A549 (cell line): ENCODE data around the gene TFF1.

Source experiments
- CEBPB ChIP-seq, 2 experiments: fragments of >200 bp in 1 of 2; sonication (Bioruptor Twin) in 1 of 2; formaldehyde crosslinking in 1 of 2; IDR thresholded peaks; 2 replicates each; pipeline ENCODE4 v1.6.1; 2012 to 2016
- CHD2 ChIP-seq: fragments of 150-350 bp; IDR thresholded peaks from 2 replicates; pipeline ENCODE4 v1.6.1; 2014; ENCODE audit warnings: low read length; ENCODE audit not compliant: partially characterized antibody
- KDM1A ChIP-seq: fragments of 200-600 bp; sonication (generic); IDR thresholded peaks from 2 replicates; pipeline ENCODE4 v1.6.1; 2016; ENCODE audit warnings: low read depth, mild to moderate bottlenecking
- MAX ChIP-seq: IDR thresholded peaks from 2 replicates; pipeline ENCODE4 v1.6.1; 2012
- POLR2A ChIP-seq: IDR thresholded peaks from 2 replicates; pipeline ENCODE4 v1.6.1; 2012; ENCODE audit warnings: mild to moderate bottlenecking, low read length
- ZNF302 ChIP-seq: fragments of 250-450 bp; sonication (Bioruptor Pico); IDR thresholded peaks from 2 replicates; pipeline ENCODE4 v1.9.0; 2021; ENCODE audit warnings: inconsistent platforms, mild to moderate bottlenecking, moderate library complexity
- TF ChIP-seq, protein P1 (sequence below): fragments of 150-350 bp; IDR thresholded peaks from 2 replicates; pipeline ENCODE4 v1.6.1; 2014; ENCODE audit warnings: low read depth, mild to moderate bottlenecking, low read length

DNA sequence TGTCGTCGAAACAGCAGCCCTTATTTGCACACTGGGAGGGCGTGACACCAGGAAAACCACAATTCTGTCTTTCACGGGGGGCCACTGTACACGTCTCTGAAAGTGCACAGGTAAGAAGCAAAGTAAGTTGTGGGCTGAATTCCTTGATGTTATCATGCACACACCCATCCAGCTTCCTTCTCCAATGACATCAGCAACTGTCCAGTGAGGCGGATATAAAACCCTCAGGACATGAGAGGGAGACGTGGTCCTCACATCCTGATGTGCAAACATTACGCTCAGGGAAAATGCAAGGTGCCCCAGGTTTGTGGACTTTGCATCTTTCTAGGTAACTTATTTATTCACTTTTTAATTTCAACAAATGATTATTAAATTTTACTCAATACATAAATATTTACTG, 3.0 kb downstream of the TFF1 start:
- TF ChIP-seq CEBPB (IDR thresholded peaks at IDR 0.05) = no peak
- TF ChIP-seq MAX = no peak
- no peak for TF ChIP-seq POLR2A
- no peak for TF ChIP-seq ZNF302 (CRISPR knock-in tag)
- TF ChIP-seq KDM1A = no peak
- TF ChIP-seq, protein P1, sequence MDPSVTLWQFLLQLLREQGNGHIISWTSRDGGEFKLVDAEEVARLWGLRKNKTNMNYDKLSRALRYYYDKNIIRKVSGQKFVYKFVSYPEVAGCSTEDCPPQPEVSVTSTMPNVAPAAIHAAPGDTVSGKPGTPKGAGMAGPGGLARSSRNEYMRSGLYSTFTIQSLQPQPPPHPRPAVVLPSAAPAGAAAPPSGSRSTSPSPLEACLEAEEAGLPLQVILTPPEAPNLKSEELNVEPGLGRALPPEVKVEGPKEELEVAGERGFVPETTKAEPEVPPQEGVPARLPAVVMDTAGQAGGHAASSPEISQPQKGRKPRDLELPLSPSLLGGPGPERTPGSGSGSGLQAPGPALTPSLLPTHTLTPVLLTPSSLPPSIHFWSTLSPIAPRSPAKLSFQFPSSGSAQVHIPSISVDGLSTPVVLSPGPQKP = no peak
- TF ChIP-seq CHD2 = no peak
